ENCODE measurements around the gene ANKDD1B. TPM values are rescaled to one million over a fixed set of nuclear protein-coding genes. Genes with fewer than 3 reads are reported as not detected.
"Not testable (repeated sequence)": the region's sequence is repeated elsewhere in the genome, so short reads cannot be mapped to it uniquely, and the experiment has no call there.

Gene ANKDD1B
- total RNA-seq, 4 donors from 2014 or later: 0.45 to 2.2 (median 1.8) TPM

- DNase-seq (ENCODE audit: low spot score in 2 of 2): no peak
Observed at GRCh38 chr5:75601567-75601966, 9.7 kb upstream of the ANKDD1B start.

GRCh38 chr5:75601996-75602395, 9.3 kb upstream of the ANKDD1B start:
- DNase-seq (ENCODE audit: low spot score in 2 of 2): no peak
- WGBS: 68% methylated on average over 3 of the region's 3 CpGs
- Histone ChIP-seq H3K4me1 (no peaks in the 10 kb centered on the region), H3K27ac (no peak overlapping the region), H3K9me3 (no peaks in the 10 kb centered on the region), H3K36me3 (peaks cover 21% of the 10 kb centered on the region), H3K27me3 (no peaks in the 10 kb centered on the region), H3K4me3 (no peak overlapping the region)
- TF ChIP-seq POLR2A (IDR thresholded peaks at IDR 0.05): no peak
- TF ChIP-seq POLR2AphosphoS5 (IDR thresholded peaks at IDR 0.05): no peak
- TF ChIP-seq EP300 (IDR thresholded peaks at IDR 0.05): no peak
- TF ChIP-seq, protein P1, sequence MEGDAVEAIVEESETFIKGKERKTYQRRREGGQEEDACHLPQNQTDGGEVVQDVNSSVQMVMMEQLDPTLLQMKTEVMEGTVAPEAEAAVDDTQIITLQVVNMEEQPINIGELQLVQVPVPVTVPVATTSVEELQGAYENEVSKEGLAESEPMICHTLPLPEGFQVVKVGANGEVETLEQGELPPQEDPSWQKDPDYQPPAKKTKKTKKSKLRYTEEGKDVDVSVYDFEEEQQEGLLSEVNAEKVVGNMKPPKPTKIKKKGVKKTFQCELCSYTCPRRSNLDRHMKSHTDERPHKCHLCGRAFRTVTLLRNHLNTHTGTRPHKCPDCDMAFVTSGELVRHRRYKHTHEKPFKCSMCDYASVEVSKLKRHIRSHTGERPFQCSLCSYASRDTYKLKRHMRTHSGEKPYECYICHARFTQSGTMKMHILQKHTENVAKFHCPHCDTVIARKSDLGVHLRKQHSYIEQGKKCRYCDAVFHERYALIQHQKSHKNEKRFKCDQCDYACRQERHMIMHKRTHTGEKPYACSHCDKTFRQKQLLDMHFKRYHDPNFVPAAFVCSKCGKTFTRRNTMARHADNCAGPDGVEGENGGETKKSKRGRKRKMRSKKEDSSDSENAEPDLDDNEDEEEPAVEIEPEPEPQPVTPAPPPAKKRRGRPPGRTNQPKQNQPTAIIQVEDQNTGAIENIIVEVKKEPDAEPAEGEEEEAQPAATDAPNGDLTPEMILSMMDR (IDR thresholded peaks at IDR 0.05): no peak

More at GRCh38 chr5:75601567-75601966, 9.7 kb upstream of the ANKDD1B start:
- TF ChIP-seq POLR2AphosphoS5 (IDR thresholded peaks at IDR 0.05) (no peak), EP300 (IDR thresholded peaks at IDR 0.05) (no peak), POLR2A (IDR thresholded peaks at IDR 0.05) (no peak)
- TF ChIP-seq, protein P1 (IDR thresholded peaks at IDR 0.05): no peak
- Histone ChIP-seq H3K4me1 (no peaks in the 10 kb centered on the region), H3K27ac (no peak overlapping the region), H3K9me3 (no peaks in the 10 kb centered on the region), H3K36me3 (peaks cover 21% of the 10 kb centered on the region), H3K4me3 (no peak overlapping the region), H3K27me3 (no peaks in the 10 kb centered on the region)
- 100% methylated on average over 1 of the region's 1 CpG for WGBS

GRCh38 chr5:75603371-75603770, 7.9 kb upstream of the ANKDD1B start:
- TF ChIP-seq POLR2A (IDR thresholded peaks at IDR 0.05) (no peak), POLR2AphosphoS5 (IDR thresholded peaks at IDR 0.05) (no peak), EP300 (IDR thresholded peaks at IDR 0.05) (no peak)
- TF ChIP-seq, protein P1 (IDR thresholded peaks at IDR 0.05): no peak
- no peak for DNase-seq (ENCODE audit: low spot score in 2 of 2)
- Histone ChIP-seq H3K27me3 (no peaks in the 10 kb centered on the region), H3K36me3 (peaks cover 16% of the 10 kb centered on the region), H3K4me3 (no peak overlapping the region), H3K9me3 (no peaks in the 10 kb centered on the region), H3K4me1 (no peaks in the 10 kb centered on the region), H3K27ac (no peak overlapping the region)

DNA sequence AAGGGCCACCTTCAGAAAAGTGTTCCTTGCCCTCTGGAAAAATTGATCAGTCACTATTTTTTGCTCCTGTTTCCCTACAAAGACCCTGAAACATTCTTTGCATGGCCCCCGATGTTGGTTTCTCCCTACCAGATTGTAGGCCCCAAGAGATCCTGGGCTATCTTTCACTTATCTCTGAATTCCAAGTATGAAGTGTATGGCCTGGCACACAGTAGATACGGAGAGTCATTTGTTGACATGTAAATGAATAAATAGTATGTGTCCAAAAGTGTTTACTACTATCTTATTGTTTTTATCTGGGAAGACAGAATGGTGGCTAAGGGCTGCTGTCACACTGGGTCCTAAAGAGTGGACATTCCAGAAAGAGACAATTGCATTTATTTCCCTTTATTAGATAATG, 7.4 kb upstream of the ANKDD1B start:
- H3K4me1 ChIP-seq: no peaks in the 10 kb centered on the region
- peaks cover 16% of the 10 kb centered on the region for H3K36me3 ChIP-seq
- H3K4me3 ChIP-seq: no peak overlapping the region
- TF ChIP-seq POLR2A (IDR thresholded peaks at IDR 0.05) (no peak), EP300 (IDR thresholded peaks at IDR 0.05) (no peak), POLR2AphosphoS5 (IDR thresholded peaks at IDR 0.05) (no peak)
- TF ChIP-seq, protein P1 (IDR thresholded peaks at IDR 0.05): no peak
- 81% methylated on average over 2 of the region's 2 CpGs for WGBS
- no peak overlapping the region for H3K27ac ChIP-seq
- no peaks in the 10 kb centered on the region for H3K9me3 ChIP-seq
- no peak for DNase-seq (ENCODE audit: low spot score in 2 of 2)
- H3K27me3 ChIP-seq: no peaks in the 10 kb centered on the region

DNA sequence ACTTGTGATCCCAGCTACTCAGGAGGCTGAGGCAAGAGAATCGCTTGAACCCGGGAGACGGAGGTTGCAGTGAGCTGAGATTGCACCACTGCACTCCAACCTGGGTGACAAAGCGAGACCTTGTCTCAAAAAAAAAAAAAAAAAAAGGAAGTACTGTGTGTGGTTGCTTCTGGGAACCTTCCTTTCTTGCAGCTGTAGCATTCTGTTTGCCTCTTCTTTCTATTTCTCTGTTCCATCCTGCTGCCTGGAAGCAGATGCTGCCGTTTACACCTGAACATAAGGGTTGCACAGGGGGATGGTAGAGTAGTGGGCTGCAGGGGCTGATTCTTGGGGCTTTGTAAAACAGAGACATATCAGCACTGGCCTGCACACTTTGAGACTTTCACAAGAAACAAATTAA, 3.9 kb upstream of the ANKDD1B start:
- not testable (repeated sequence) for H3K4me3 ChIP-seq; H3K27ac ChIP-seq; H3K36me3 ChIP-seq; DNase-seq (ENCODE audit: low spot score in 2 of 2); H3K9me3 ChIP-seq; H3K27me3 ChIP-seq
- 95% methylated on average over 5 of the region's 5 CpGs for WGBS
- peaks cover 16% of the 10 kb centered on the region for H3K4me1 ChIP-seq

DNA sequence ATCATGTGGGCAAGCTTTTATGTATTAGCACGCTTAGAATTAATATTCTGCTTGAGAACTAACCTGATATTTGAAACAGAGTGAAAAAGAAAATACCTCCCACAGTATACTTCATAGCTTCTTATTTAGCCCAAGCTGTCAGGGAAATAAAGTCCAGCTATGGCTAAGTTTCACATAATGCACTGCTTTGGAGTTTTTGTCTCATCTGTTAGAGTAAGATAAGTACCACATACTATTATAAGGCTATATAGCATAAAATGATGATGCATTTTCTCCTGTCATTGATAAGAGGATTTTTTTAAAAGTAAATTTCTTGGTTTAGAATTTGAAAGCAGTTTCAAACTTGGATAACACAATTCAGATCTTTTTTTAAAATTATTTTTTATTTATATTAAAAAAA, 2.4 kb upstream of the ANKDD1B start:
- Histone ChIP-seq H3K9me3 (no peaks in the 10 kb centered on the region), H3K27ac (no peak overlapping the region), H3K36me3 (no peaks in the 10 kb centered on the region), H3K27me3 (no peaks in the 10 kb centered on the region), H3K4me3 (no peak overlapping the region), H3K4me1 (peaks cover 20% of the 10 kb centered on the region)
- no peak for DNase-seq (ENCODE audit: low spot score in 2 of 2)
- WGBS: 94% methylated on average over 1 of the region's 1 CpG
- TF ChIP-seq POLR2A (IDR thresholded peaks at IDR 0.05): no peak
- no peak for TF ChIP-seq EP300 (IDR thresholded peaks at IDR 0.05)
- TF ChIP-seq POLR2AphosphoS5 (IDR thresholded peaks at IDR 0.05): no peak
- TF ChIP-seq, protein P1 (IDR thresholded peaks at IDR 0.05): no peak
